Measurements from ENCODE around the gene BLACAT1.
"Not testable (repeated sequence)": the region's sequence is repeated elsewhere in the genome, so short reads cannot be mapped to it uniquely, and the experiment has no call there.

The BLACAT1 gene

DNA sequence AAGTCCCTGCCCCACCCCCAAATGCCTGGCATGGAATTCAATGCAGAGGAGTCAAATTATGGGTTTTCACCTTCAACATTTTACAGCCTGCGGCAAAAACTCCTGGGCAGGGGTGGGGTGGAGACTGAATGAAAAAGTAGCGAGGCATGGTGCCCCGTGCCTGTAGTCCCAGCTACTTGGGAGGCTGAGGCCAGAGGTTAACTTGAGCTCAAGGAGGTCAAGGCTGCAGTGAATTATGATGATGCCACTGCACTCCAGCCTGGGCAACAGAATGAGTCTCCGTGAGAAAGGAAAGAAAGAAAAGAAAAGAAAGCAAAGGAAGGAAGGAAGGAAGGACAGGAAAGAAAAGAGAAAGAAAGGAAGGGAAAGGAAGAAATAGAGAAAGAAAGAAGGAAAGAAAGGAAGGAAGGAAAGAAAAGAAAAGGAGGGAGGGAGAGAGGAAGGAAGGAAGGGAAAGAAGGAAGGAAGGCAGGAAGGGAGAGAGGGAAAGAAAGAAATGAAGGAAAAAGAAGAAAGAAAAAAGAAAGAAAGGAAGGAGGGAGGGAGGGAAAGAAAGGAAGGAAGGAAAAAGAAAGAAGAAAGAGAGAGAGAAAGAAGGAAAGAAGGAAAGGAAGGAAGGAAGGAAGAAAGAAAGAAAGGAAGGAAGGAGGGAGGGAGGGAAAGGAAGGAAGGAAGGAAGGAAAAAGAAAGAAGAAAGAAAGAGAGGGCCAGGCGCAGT lies 45.1 kb downstream of the BLACAT1 start:
- no peak for DNase-seq (ENCODE audit: low spot score)

DNA sequence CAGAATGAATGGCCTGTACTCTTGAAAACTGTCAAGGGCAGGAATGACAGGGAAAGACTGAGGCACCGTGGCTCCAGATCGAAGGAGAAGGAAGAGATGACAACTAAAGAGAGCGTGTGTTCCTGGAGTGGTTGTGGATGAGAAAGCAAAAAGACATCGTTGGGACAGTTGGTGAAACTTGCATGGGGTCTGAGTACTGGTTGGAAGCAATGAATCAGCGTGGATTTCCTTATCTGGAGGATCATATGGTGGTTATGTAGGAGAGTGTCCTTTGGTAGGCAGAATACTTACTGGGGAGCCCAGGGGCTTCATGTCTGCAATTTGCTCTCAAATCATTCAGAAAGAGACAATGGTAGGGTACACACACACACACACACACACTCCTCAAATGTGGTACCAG lies 47.9 kb downstream of the BLACAT1 start:
- no peak for DNase-seq (ENCODE audit: low spot score)

DNA sequence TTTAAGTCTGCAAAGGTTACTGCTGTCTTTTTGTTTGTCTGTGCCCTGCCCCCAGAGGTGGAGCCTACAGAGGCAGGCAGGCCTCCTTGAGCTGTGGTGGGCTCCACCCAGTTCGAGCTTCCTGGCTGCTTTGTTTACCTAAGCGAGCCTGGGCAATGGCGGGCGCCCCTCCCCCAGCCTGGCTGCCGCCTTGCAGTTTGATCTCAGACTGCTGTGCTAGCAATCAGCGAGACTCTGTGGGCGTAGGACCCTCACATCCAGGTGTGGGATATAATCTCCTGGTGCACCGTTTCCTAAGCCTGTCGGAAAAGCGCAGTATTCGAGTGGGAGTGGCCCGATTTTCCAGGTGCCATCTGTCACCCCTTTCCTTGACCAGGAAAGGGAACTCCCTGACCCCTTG lies 49.6 kb downstream of the BLACAT1 start:
- not testable (repeated sequence) for DNase-seq (ENCODE audit: low spot score)

Measured in HuH-7 (cell line).